Subcutaneous abdominal adipose tissue (tissue), 5 donors: ENCODE data around the gene LAGE3.

ENCODE experiments used
- H3K27ac ChIP-seq: one replicate; pipeline ENCODE4 v1.7.0; 2013; ENCODE audit warnings: low read depth, mild to moderate bottlenecking, inconsistent platforms, low read length, moderate library complexity
- H3K27me3 ChIP-seq, 5 donors: one replicate each; pipeline ENCODE4 v1.7.0; 2013; ENCODE audit warnings: low read length in 5 of 5, inconsistent platforms in 1 of 5; ENCODE audit not compliant: control insufficient read depth in 5 of 5, insufficient read depth in 4 of 5
- H3K36me3 ChIP-seq, 5 donors: one replicate each; pipeline ENCODE4 v1.7.0; 2013; ENCODE audit warnings: low read length in 5 of 5; ENCODE audit not compliant: control insufficient read depth in 5 of 5, insufficient read depth in 5 of 5
- H3K4me1 ChIP-seq, 5 donors: one replicate each; pipeline ENCODE4 v1.7.0; 2013; ENCODE audit warnings: low read length in 5 of 5, mild to moderate bottlenecking in 3 of 5, moderate library complexity in 1 of 5; ENCODE audit not compliant: control insufficient read depth in 5 of 5, insufficient read depth in 5 of 5
- H3K4me3 ChIP-seq, 5 donors: one replicate each; pipeline ENCODE4 v1.7.0; 2013; ENCODE audit warnings: low read length in 5 of 5, low read depth in 1 of 5
- H3K9ac ChIP-seq, 5 donors: one replicate each; pipeline ENCODE4 v1.7.0; 2013; ENCODE audit warnings: low read length in 5 of 5, mild to moderate bottlenecking in 4 of 5, moderate library complexity in 3 of 5
- H3K9me3 ChIP-seq, 5 donors: one replicate each; pipeline ENCODE4 v1.7.0; 2013; ENCODE audit warnings: low read length in 5 of 5; ENCODE audit not compliant: control insufficient read depth in 5 of 5
- donor health status: healthy.
- donor health status: healthy.
- donor health status: healthy.
- donor health status: healthy.
- donor health status: healthy.

Gene LAGE3

GRCh38 chrX:154515090-154515965, 36.2 kb upstream of the LAGE3 start:
- peak overlapping the region; percentile 63 to 69 (median 66) for H3K4me3 ChIP-seq
- H3K9ac ChIP-seq = peak overlapping the region in 4 of 5 donors; percentile 69 to 80 (median 78)
- H3K27me3 ChIP-seq = peaks cover 0 to 12% (median 2%) of the 10 kb centered on the region in 5 donors
- peak overlapping the region; percentile 74 for H3K27ac ChIP-seq
- H3K4me1 ChIP-seq = peaks cover 0 to 25% (median 21%) of the 10 kb centered on the region in 5 donors
- no peaks in the 10 kb centered on the region for H3K9me3 ChIP-seq
- no peaks in the 10 kb centered on the region for H3K36me3 ChIP-seq

GRCh38 chrX:154513716-154514115, 34.6 kb upstream of the LAGE3 start:
- H3K4me3 ChIP-seq = no peak overlapping the region
- peaks cover 0 to 14% (median 2%) of the 10 kb centered on the region in 5 donors for H3K27me3 ChIP-seq
- H3K36me3 ChIP-seq = peaks cover 0 to 9% (median 3%) of the 10 kb centered on the region in 5 donors
- H3K27ac ChIP-seq = no peak overlapping the region
- peaks cover 0 to 25% (median 21%) of the 10 kb centered on the region in 5 donors for H3K4me1 ChIP-seq
- H3K9me3 ChIP-seq = peaks cover 5 to 13% (median 6%) of the 10 kb centered on the region in 5 donors
- no peak overlapping the region for H3K9ac ChIP-seq

DNA sequence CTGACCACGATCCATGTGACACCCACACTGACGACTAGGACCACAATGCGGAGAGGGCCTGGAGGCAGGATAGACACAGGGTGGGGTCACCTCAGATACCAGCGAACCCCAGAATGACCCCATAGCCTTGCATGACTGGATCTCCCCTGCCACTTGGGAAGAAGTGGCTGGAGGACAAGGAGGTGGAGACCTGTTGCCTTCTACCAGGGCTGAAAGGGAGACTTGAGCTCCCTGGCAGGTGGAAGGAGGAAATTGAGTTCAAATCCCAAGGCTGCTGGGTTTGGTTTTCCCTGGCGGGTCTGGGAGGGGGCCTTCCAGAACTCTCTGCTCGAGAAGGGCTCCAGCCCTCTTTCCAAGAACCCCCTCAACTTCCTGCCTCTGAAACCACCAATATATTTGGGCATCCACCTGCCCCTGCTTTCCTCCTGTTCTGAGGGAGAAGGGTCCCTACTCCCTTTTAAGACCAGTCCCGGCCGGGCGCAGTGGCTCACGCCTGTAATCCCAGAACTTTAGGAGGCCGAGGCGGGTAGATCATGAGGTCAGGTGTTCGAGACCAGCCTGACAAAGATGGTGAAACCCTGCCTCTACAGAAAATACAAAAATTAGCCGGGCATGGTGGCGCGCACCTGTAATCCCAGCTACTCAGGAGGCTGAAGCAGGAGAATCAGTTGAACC, 33.9 kb upstream of the LAGE3 start:
- H3K4me1 ChIP-seq = peaks cover 0 to 25% (median 21%) of the 10 kb centered on the region in 5 donors
- peaks cover 0 to 12% (median 6%) of the 10 kb centered on the region in 5 donors for H3K36me3 ChIP-seq
- no peak overlapping the region for H3K9ac ChIP-seq
- peaks cover 0 to 15% (median 4%) of the 10 kb centered on the region in 5 donors for H3K27me3 ChIP-seq
- peaks cover 5 to 14% (median 8%) of the 10 kb centered on the region in 5 donors for H3K9me3 ChIP-seq
- no peak overlapping the region for H3K27ac ChIP-seq
- H3K4me3 ChIP-seq = no peak overlapping the region

DNA sequence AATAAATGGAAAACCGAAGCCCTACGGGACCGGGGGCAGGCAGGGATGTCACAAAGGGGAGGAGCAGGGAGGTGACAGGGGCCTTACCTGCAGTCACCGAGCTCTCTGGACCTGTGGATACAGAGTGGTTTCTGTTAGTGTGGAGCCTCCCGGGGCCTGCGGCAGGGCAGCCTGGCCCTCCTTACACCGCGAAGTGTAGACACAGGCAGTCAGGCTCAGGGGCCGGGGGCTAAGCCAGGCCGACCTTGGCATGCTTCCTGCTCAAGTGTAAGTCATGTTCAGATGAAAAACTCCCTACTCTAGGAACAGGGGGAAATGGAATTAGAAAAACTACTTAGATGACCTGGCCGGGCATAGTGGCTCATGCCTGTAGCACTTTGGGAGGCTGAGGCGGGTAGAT, 32.7 kb upstream of the LAGE3 start:
- H3K9me3 ChIP-seq = peaks cover 5 to 14% (median 8%) of the 10 kb centered on the region in 5 donors
- peaks cover 0 to 21% (median 12%) of the 10 kb centered on the region in 5 donors for H3K36me3 ChIP-seq
- H3K27me3 ChIP-seq = peaks cover 0 to 13% (median 7%) of the 10 kb centered on the region in 5 donors
- no peak overlapping the region for H3K9ac ChIP-seq
- no peak overlapping the region for H3K27ac ChIP-seq
- H3K4me3 ChIP-seq = no peak overlapping the region
- H3K4me1 ChIP-seq = peaks cover 0 to 14% (median 9%) of the 10 kb centered on the region in 5 donors

DNA sequence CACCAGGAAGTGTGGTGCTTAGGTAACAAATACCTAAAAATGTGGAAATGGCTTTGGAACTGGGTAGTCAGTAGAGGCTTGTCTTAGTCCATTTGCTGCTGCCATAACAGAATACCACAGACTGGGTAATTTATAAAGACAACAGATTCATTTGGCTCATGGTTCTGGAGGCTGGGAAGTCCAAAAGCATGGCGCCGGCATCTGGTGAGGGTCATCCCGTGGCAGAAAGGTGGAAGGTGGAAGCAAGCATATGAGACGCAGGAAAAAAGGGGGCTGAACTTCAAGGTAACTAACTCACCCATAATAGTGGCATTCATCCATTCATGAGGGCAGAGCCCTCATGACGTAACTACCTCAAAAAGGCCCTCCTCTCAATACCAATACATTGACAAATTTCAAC, 30.4 kb upstream of the LAGE3 start:
- no peak overlapping the region for H3K4me3 ChIP-seq
- no peak overlapping the region for H3K9ac ChIP-seq
- peaks cover 0 to 13% (median 9%) of the 10 kb centered on the region in 5 donors for H3K27me3 ChIP-seq
- peaks cover 0 to 33% (median 18%) of the 10 kb centered on the region in 5 donors for H3K36me3 ChIP-seq
- no peak overlapping the region for H3K27ac ChIP-seq
- peaks cover 5 to 14% (median 8%) of the 10 kb centered on the region in 5 donors for H3K9me3 ChIP-seq
- H3K4me1 ChIP-seq = peaks cover 0 to 15% (median 8%) of the 10 kb centered on the region in 5 donors

GRCh38 chrX:154508384-154508745, 29.3 kb upstream of the LAGE3 start:
- Histone ChIP-seq H3K4me3 (no peak overlapping the region), H3K4me1 (peaks cover 0 to 15% (median 8%) of the 10 kb centered on the region in 5 donors), H3K36me3 (peaks cover 0 to 33% (median 18%) of the 10 kb centered on the region in 5 donors), H3K9ac (no peak overlapping the region), H3K9me3 (peaks cover 5 to 14% (median 8%) of the 10 kb centered on the region in 5 donors), H3K27ac (no peak overlapping the region), H3K27me3 (peaks cover 0 to 13% (median 9%) of the 10 kb centered on the region in 5 donors)

- no peak overlapping the region for H3K9ac ChIP-seq
- peaks cover 0 to 15% (median 8%) of the 10 kb centered on the region in 5 donors for H3K4me1 ChIP-seq
- no peak overlapping the region for H3K27ac ChIP-seq
- no peak overlapping the region for H3K4me3 ChIP-seq
- H3K9me3 ChIP-seq = peaks cover 5 to 14% (median 8%) of the 10 kb centered on the region in 5 donors
- H3K36me3 ChIP-seq = peaks cover 0 to 33% (median 18%) of the 10 kb centered on the region in 5 donors
- H3K27me3 ChIP-seq = peaks cover 0 to 13% (median 9%) of the 10 kb centered on the region in 5 donors
These were observed 28.7 kb upstream of the LAGE3 start for GRCh38 chrX:154507673-154508383.

GRCh38 chrX:154506483-154507332, 27.6 kb upstream of the LAGE3 start:
- peaks cover 0 to 13% (median 9%) of the 10 kb centered on the region in 5 donors for H3K27me3 ChIP-seq
- H3K9ac ChIP-seq = no peak overlapping the region
- peak overlapping the region; percentile 77 for H3K27ac ChIP-seq
- peaks cover 0 to 33% (median 18%) of the 10 kb centered on the region in 5 donors for H3K36me3 ChIP-seq
- peaks cover 0 to 15% (median 8%) of the 10 kb centered on the region in 5 donors for H3K4me1 ChIP-seq
- peaks cover 5 to 14% (median 8%) of the 10 kb centered on the region in 5 donors for H3K9me3 ChIP-seq
- no peak overlapping the region for H3K4me3 ChIP-seq

GRCh38 chrX:154505734-154506133, 26.7 kb upstream of the LAGE3 start:
- H3K27ac ChIP-seq = peak overlapping the region; percentile 77

More at GRCh38 chrX:154505734-154506133, 26.7 kb upstream of the LAGE3 start:
- peaks cover 0 to 13% (median 6%) of the 10 kb centered on the region in 5 donors for H3K27me3 ChIP-seq
- peaks cover 0 to 15% (median 8%) of the 10 kb centered on the region in 5 donors for H3K4me1 ChIP-seq
- peaks cover 5 to 14% (median 8%) of the 10 kb centered on the region in 5 donors for H3K9me3 ChIP-seq
- H3K9ac ChIP-seq = no peak overlapping the region
- H3K4me3 ChIP-seq = no peak overlapping the region
- peaks cover 0 to 33% (median 18%) of the 10 kb centered on the region in 5 donors for H3K36me3 ChIP-seq
